Astrocyte of the spinal cord (primary cell): ENCODE measurements around the gene PPP2R3B.
A peak's percentile ranks its signal among the peaks of the same experiment; 100 is the strongest.

Experiments used
- DNase-seq: peaks from one replicate; pipeline ENCODE4 v3.0.0; 2011; ENCODE audit warnings: low read depth, low spot score
- H3K4me3 ChIP-seq: 2 replicates; pipeline ENCODE4 v1.5.1; 2011; ENCODE audit warnings: low read depth, mild to moderate bottlenecking, low read length, moderate library complexity
- in situ Hi-C: cut with HindIII; loops from 2 replicates; pipeline ENCODE4 v1.10.0; 2017; ENCODE audit warnings: low sequenced_read_pairs
- TF ChIP-seq, protein P1 (sequence below): IDR thresholded peaks from 2 replicates; pipeline ENCODE4 v1.5.1; 2012; ENCODE audit warnings: low read depth, mild to moderate bottlenecking, low read length, inconsistent platforms

Gene PPP2R3B

DNA sequence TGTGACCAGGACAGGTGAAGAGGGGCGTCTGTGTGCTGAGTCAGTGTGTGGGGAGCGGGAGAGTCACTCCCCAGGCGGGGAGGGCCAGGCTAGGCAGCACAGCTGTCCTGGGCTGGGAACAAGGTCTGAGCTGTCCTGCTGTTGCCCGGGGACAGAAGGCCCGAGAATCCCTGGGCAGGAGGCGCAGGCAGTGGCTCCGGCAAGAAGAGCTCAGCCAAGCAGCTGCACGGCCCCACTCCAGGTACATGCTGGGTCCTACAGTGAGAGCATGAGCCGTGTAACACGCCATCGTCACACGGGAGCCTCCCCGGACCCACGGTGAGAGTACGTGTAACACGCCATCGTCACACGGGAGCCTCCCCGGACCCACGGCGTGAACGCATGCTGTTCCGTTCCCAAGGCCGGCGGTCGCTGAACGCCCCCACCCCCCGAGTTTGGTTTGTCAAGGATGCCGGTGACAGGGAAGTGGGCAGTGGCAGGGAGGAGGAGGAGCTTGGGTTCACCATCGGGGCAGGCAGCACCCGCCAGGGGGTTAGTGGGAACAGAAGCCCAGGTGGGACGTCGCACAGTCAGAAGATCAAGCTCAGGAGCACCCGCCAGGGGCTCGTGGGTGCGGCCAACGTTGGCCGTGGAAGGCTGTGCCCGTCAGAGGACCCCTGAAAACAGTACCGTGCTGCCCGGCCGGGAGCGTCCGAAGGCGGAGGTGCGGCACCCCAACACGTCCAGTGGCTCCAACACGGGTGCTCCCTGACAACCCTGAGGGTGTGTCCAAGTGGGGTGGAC, 15.6 kb downstream of the PPP2R3B start:
- DNase-seq, result no peak
- no peak overlapping the region for H3K4me3 ChIP-seq
- TF ChIP-seq, protein P1, sequence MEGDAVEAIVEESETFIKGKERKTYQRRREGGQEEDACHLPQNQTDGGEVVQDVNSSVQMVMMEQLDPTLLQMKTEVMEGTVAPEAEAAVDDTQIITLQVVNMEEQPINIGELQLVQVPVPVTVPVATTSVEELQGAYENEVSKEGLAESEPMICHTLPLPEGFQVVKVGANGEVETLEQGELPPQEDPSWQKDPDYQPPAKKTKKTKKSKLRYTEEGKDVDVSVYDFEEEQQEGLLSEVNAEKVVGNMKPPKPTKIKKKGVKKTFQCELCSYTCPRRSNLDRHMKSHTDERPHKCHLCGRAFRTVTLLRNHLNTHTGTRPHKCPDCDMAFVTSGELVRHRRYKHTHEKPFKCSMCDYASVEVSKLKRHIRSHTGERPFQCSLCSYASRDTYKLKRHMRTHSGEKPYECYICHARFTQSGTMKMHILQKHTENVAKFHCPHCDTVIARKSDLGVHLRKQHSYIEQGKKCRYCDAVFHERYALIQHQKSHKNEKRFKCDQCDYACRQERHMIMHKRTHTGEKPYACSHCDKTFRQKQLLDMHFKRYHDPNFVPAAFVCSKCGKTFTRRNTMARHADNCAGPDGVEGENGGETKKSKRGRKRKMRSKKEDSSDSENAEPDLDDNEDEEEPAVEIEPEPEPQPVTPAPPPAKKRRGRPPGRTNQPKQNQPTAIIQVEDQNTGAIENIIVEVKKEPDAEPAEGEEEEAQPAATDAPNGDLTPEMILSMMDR, result no peak
- in situ Hi-C loops, result no loop called here

- in situ Hi-C loops, result no loop called here
- no peak overlapping the region for H3K4me3 ChIP-seq
- TF ChIP-seq, protein P1, result no peak
- no peak for DNase-seq
Observed at GRCh38 chrX:370244-370962, 16.3 kb downstream of the PPP2R3B start.

DNA sequence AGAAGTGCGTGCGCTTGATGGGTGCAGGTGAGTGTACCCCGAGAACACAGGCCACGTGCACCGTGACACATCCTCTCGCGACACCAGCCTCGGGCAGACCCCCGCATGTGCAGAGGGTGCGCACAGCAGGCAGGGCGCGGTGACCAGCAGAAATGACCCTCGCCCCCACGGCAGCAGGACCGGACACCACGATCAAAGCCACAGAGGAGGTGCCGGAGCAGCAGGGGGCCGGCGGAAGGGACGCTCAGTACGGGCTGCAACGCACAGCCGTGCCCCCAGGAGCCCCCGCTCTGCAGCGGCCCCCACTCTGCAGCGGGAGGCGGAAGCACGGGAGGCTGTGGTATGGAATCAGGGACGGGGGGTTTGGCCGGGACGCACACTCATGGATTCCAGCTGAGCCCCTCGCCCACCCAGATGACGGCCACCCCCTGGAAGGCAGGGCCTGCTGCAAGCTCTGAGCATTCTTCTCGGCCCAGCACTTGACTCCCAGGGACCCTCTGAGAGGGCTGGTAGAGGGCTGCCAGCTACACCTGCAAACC, 17.1 kb downstream of the PPP2R3B start:
- no peak overlapping the region for H3K4me3 ChIP-seq
- TF ChIP-seq, protein P1, result no peak
- no peak for DNase-seq
- in situ Hi-C loops, result no loop called here

DNA sequence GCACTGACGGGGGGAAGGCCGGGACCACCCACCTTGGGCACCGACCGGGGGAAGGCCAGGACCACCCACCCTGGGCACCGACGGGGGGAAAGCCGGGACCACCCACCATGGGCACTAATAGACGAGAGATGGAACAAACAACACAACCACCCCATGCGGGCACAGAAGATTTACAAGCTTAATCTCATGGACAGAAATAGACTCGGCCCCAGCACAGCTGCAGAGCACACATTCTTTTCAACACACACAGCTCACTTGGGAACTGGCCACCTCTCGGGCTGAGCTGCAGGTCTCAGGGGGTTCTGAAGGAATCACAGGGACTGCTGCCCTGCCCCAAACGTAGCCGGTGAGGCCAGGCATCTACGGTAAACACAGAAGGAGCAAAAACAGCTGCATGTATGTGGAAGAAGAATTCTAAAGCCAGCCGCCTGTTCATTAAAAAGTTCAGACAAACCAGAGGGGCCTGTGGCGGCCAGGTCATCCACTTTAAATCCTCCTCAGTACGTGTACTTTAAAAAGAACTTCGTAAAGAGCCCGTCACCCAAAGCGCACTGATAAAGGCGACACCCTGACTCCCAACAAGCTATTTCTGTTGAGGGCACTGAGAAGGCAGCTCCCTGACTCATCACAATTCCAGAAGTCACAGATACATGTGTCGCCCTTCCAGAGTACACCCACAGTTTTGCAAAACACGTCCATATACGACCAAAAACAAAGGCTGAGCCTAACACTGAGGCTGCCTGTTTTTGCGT, 17.7 kb downstream of the PPP2R3B start:
- DNase-seq, result peak; percentile 18
- H3K4me3 ChIP-seq, result no peak overlapping the region

GRCh38 chrX:367866-368265, 18.8 kb downstream of the PPP2R3B start:
- no peak for DNase-seq
- TF ChIP-seq, protein P1, result no peak
- in situ Hi-C loops, result no loop called here
- H3K4me3 ChIP-seq, result no peak overlapping the region

More for the DNA sequence above, 17.7 kb downstream of the PPP2R3B start:
- TF ChIP-seq, protein P1, result no peak
- in situ Hi-C loops, result no loop called here

DNA sequence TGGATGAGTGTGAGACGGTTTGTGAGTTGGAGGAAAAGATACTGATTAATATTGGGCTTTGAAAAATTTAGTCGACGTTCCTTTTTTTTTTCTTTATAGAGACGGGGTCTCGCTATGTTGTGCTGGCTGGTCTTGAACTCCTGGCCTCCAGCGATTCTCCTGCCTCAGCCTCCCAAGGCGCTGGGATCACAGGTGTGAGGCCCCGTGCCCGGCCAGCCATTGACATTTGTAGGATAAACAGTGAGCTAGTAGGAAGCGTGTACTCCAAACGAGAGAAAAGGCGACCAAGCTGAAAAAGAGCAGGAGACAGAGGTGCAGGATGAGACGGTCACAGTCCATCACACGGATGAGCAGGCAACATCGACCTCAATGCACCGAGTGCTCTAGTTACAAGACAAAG, 19.4 kb downstream of the PPP2R3B start:
- DNase-seq, result no peak
- no peak overlapping the region for H3K4me3 ChIP-seq
- TF ChIP-seq, protein P1, result no peak
- in situ Hi-C loops, result no loop called here
